ENCODE measurements around the gene CLEC1B.

GRCh38 chr12:9944391-9944790, 54.5 kb downstream of the CLEC1B start:
- TF ChIP-seq BHLHE40 (IDR thresholded peaks at IDR 0.05; ENCODE audit: low read length) (no peak), HDAC6 (IDR thresholded peaks at IDR 0.05; ENCODE audit: low read depth, low read length) (no peak), CAMTA2 (CRISPR knock-in tag; IDR thresholded peaks at IDR 0.05; ENCODE audit: borderline replicate concordance) (no peak), SP1 (IDR thresholded peaks at IDR 0.05) (no peak), SP1 (CRISPR knock-in tag; IDR thresholded peaks at IDR 0.05) (no peak), SAFB2 (CRISPR knock-in tag; IDR thresholded peaks at IDR 0.05; ENCODE audit: borderline replicate concordance, low read depth) (no peak), KLF9 (CRISPR knock-in tag; IDR thresholded peaks at IDR 0.05; ENCODE audit: low read depth) (no peak)
- TF ChIP-seq, protein P1, sequence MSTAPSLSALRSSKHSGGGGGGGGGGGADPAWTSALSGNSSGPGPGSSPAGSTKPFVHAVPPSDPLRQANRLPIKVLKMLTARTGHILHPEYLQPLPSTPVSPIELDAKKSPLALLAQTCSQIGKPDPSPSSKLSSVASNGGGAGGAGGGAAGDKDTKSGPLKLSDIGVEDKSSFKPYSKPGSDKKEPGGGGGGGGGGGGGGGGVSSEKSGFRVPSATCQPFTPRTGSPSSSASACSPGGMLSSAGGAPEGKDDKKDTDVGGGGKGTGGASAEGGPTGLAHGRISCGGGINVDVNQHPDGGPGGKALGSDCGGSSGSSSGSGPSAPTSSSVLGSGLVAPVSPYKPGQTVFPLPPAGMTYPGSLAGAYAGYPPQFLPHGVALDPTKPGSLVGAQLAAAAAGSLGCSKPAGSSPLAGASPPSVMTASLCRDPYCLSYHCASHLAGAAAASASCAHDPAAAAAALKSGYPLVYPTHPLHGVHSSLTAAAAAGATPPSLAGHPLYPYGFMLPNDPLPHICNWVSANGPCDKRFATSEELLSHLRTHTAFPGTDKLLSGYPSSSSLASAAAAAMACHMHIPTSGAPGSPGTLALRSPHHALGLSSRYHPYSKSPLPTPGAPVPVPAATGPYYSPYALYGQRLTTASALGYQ (CRISPR knock-in tag; IDR thresholded peaks at IDR 0.05) = no peak

All from HepG2 (cell line).